CD14-positive monocyte (primary cell): ENCODE data around the gene KNL1. TPM values are rescaled to one million over a fixed set of nuclear protein-coding genes. Genes with fewer than 3 reads are reported as not detected.

Experiments used
- DNase-seq, 3 donors: peaks; one replicate each; pipeline ENCODE4 v3.0.0-alpha.2; 2011 to 2022
- H2AFZ ChIP-seq: 2 replicates; pipeline ENCODE4 v1.6.0; 2012; ENCODE audit warnings: mild to moderate bottlenecking, low read depth, low read length, inconsistent platforms; ENCODE audit not compliant: insufficient read depth, poor library complexity, severe bottlenecking
- H3K27ac ChIP-seq, 2 donors: 1 replicate in 1 of 2; 2 replicates in 1 of 2; pipeline ENCODE4 v1.5.1; 2012 to 2013; ENCODE audit warnings: low read length in 2 of 2, control low read depth in 1 of 2, inconsistent platforms in 1 of 2, low read depth in 1 of 2, mild to moderate bottlenecking in 1 of 2
- H3K27me3 ChIP-seq, 2 donors: one replicate each; pipeline versions ENCODE4 v1.6.0 to v1.6.1; 2011 to 2013; ENCODE audit warnings: low read length in 2 of 2; ENCODE audit not compliant: control insufficient read depth in 2 of 2, insufficient read depth in 2 of 2
- H3K36me3 ChIP-seq, 2 donors: replicated peaks in 1 of 2; 1 replicate in 1 of 2; 2 replicates in 1 of 2; pipeline versions ENCODE4 v1.5.1 to v1.6.1; 2012 to 2013; ENCODE audit warnings: low read length in 2 of 2, control low read depth in 1 of 2, inconsistent platforms in 1 of 2, mild to moderate bottlenecking in 1 of 2; ENCODE audit not compliant: insufficient read depth in 2 of 2, control insufficient read depth in 1 of 2
- H3K4me1 ChIP-seq, 2 donors: 1 replicate in 1 of 2; 2 replicates in 1 of 2; pipeline versions ENCODE4 v1.5.1 to v1.6.1; 2012 to 2013; ENCODE audit warnings: low read length in 2 of 2, control low read depth in 1 of 2, inconsistent platforms in 1 of 2, mild to moderate bottlenecking in 1 of 2, moderate library complexity in 1 of 2; ENCODE audit not compliant: insufficient read depth in 2 of 2, control insufficient read depth in 1 of 2
- H3K4me2 ChIP-seq: replicated peaks from 2 replicates; pipeline ENCODE3; 2012; ENCODE audit warnings: low read length, moderate library complexity, mild to moderate bottlenecking; ENCODE audit not compliant: poor library complexity, severe bottlenecking; ENCODE audit errors: extremely low read depth
- H3K4me3 ChIP-seq, 3 experiments: fragments of 200-600 bp in 1 of 3; sonication (generic) in 1 of 3; replicated peaks in 1 of 3; 1 replicate in 2 of 3; 2 replicates in 1 of 3; pipeline ENCODE4 v1.5.1; 2011 to 2013; ENCODE audit warnings: low read length in 3 of 3, mild to moderate bottlenecking in 3 of 3, control low read depth in 2 of 3, low read depth in 2 of 3, inconsistent platforms in 1 of 3, moderate library complexity in 1 of 3
- H3K79me2 ChIP-seq: 2 replicates; pipeline ENCODE4 v1.6.0; 2012; ENCODE audit warnings: mild to moderate bottlenecking, control low read depth, inconsistent platforms, low read length, moderate library complexity; ENCODE audit not compliant: insufficient read depth
- H3K9ac ChIP-seq: 2 replicates; pipeline ENCODE4 v1.6.0; 2017; ENCODE audit warnings: low read length, mild to moderate bottlenecking; ENCODE audit not compliant: insufficient read depth, poor library complexity, severe bottlenecking
- H3K9me3 ChIP-seq, 2 donors: replicated peaks in 1 of 2; 1 replicate in 1 of 2; 2 replicates in 1 of 2; pipeline versions ENCODE4 v1.5.1 to v1.6.1; 2012 to 2013; ENCODE audit warnings: low read length in 2 of 2, control low read depth in 1 of 2; ENCODE audit not compliant: control insufficient read depth in 1 of 2, insufficient read depth in 1 of 2
- H4K20me1 ChIP-seq: 2 replicates; pipeline ENCODE4 v1.6.0; 2012; ENCODE audit warnings: mild to moderate bottlenecking, low read length, control low read depth, moderate library complexity; ENCODE audit not compliant: insufficient read depth
- H3K27ac Mint-ChIP-seq, 7 donors: one replicate each; pipeline ENCODE4 v1.8.0; 2020; ENCODE audit warnings: mild to moderate bottlenecking in 7 of 7, mixed read lengths in 7 of 7, moderate library complexity in 6 of 7, inconsistent platforms in 2 of 7
- H3K27me3 Mint-ChIP-seq, 3 donors: one replicate each; pipeline ENCODE4 v1.8.0; 2021 to 2022; ENCODE audit warnings: low read depth in 3 of 3, mild to moderate bottlenecking in 3 of 3, mixed read lengths in 3 of 3, moderate library complexity in 3 of 3, inconsistent platforms in 1 of 3
- H3K36me3 Mint-ChIP-seq, 2 donors: one replicate each; pipeline ENCODE4 v1.8.0; 2020; ENCODE audit warnings: mixed read lengths in 2 of 2, inconsistent platforms in 1 of 2, mild to moderate bottlenecking in 1 of 2
- H3K4me1 Mint-ChIP-seq: one replicate; pipeline ENCODE4 v1.8.0; 2020; ENCODE audit warnings: mild to moderate bottlenecking, mixed read lengths
- H3K4me3 Mint-ChIP-seq, 2 donors: one replicate each; pipeline ENCODE4 v1.8.0; 2020; ENCODE audit warnings: mild to moderate bottlenecking in 2 of 2, mixed read lengths in 2 of 2, moderate library complexity in 1 of 2
- H3K9me3 Mint-ChIP-seq, 7 donors: one replicate each; pipeline ENCODE4 v1.8.0; 2020 to 2022; ENCODE audit warnings: mixed read lengths in 7 of 7, mild to moderate bottlenecking in 6 of 7, moderate library complexity in 6 of 7, inconsistent platforms in 2 of 7
- WGBS: methylation state at CpG from one replicate; pipeline ENCODE4 v1.1.5; 2013; ENCODE audit warnings: missing lambda C conversion rate; ENCODE audit not compliant: insufficient coverage; 5-methylcytosine and 5-hydroxymethylcytosine counted together
- intact Hi-C, 2 donors: fragments of 100-400 bp; cut with micrococcal nuclease; formaldehyde crosslinking; loops; one replicate each; pipeline versions ENCODE4 v1.15.0 to v1.15.1; 2023
- polyA plus RNA-seq, 3 donors: library from polyadenylated mRNA; depleted of rRNA in 1 of 3; unstranded in 2 of 3; stranded (reverse) in 1 of 3; fragments of 300-500 nt in 2 of 3; fragments of >200 nt in 1 of 3; fragmentation: Illumina TruSeq in 2 of 3; gene quantifications; 1 replicate in 2 of 3; 2 replicates in 1 of 3; pipeline ENCODE4 v1.2.3, GENCODE V29; 2012 to 2021
- TF ChIP-seq, protein P1 (sequence below): fragments of 200-600 bp; IDR thresholded peaks from one replicate; pipeline ENCODE4 v1.8.0; 2022; ENCODE audit warnings: antibody characterized with exemption, mild to moderate bottlenecking

The KNL1 gene
- polyA plus RNA-seq, 3 donors, result 0.13 to 0.38 (median 0.16) TPM

DNA sequence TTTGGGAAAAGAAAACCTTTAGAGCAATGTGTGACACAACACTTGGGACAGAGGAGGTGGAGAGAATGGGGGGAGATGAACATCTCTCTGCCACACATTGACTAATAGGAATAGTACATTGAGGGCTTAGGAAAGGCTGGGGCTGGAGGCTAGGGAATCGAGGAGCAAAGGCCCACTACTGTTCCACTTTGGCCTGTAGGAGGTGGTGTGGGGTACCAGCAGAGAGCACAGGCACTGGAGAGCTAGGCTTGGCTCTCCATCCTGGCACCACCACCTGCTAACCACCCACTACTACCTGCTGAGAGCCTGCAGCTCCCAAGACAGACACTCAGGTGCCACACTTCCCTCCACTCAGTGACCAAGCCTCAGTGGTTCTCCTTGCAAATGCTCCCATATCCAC lies 48.6 kb upstream of the KNL1 start:
- DNase-seq, result no peak
- H3K36me3 ChIP-seq, result peaks cover 10 to 19% of the 10 kb centered on the region in 2 donors
- H3K9me3 ChIP-seq, result no peaks in the 10 kb centered on the region
- Mint-ChIP-seq H3K27me3 (peaks cover 0 to 6% (median 0%) of the 10 kb centered on the region in 3 donors), H3K36me3 (peaks cover 26 to 42% of the 10 kb centered on the region in 2 donors), H3K4me3 (no peak overlapping the region), H3K4me1 (peaks cover 32% of the 10 kb centered on the region), H3K9me3 (no peaks in the 10 kb centered on the region), H3K27ac (no peak overlapping the region)
- peaks cover 13 to 20% of the 10 kb centered on the region in 2 donors for H3K4me1 ChIP-seq
- peaks cover 3% of the 10 kb centered on the region for H4K20me1 ChIP-seq
- H3K27ac ChIP-seq, result no peak overlapping the region
- no peak overlapping the region for H3K9ac ChIP-seq
- H3K27me3 ChIP-seq, result no peaks in the 10 kb centered on the region
- H2AFZ ChIP-seq, result no peak overlapping the region
- TF ChIP-seq, protein P1, sequence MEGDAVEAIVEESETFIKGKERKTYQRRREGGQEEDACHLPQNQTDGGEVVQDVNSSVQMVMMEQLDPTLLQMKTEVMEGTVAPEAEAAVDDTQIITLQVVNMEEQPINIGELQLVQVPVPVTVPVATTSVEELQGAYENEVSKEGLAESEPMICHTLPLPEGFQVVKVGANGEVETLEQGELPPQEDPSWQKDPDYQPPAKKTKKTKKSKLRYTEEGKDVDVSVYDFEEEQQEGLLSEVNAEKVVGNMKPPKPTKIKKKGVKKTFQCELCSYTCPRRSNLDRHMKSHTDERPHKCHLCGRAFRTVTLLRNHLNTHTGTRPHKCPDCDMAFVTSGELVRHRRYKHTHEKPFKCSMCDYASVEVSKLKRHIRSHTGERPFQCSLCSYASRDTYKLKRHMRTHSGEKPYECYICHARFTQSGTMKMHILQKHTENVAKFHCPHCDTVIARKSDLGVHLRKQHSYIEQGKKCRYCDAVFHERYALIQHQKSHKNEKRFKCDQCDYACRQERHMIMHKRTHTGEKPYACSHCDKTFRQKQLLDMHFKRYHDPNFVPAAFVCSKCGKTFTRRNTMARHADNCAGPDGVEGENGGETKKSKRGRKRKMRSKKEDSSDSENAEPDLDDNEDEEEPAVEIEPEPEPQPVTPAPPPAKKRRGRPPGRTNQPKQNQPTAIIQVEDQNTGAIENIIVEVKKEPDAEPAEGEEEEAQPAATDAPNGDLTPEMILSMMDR, result no peak
- no peak overlapping the region for H3K4me3 ChIP-seq
- no peak overlapping the region for H3K4me2 ChIP-seq
- no CpG with 5 or more reads among the region's 1 CpG for WGBS
- intact Hi-C loops, result no loop called here
- no peaks in the 10 kb centered on the region for H3K79me2 ChIP-seq

DNA sequence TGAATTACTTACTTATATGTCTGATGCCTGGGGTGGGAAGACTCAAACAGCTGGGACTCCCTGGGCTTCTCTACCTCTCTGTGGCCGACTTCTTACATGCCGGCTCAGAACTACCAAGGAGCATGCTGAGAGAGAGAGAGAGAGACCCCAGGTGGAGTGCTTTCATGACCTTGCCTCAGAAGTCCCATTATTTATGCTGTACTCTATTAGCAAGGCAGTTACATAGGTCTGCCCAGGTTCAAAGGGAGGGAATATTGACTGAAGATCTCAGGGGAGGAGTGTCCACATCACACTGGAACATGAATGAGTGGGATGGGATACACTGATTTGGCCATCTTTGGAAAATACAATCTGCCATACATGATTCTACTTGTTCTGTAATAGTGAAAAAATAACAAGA lies 45.4 kb upstream of the KNL1 start:
- Mint-ChIP-seq H3K4me3 (no peak overlapping the region), H3K27ac (no peak overlapping the region), H3K9me3 (no peaks in the 10 kb centered on the region), H3K27me3 (peaks cover 0 to 6% (median 0%) of the 10 kb centered on the region in 3 donors), H3K36me3 (peaks cover 37 to 63% of the 10 kb centered on the region in 2 donors), H3K4me1 (peaks cover 42% of the 10 kb centered on the region)
- H3K27ac ChIP-seq, result no peak overlapping the region
- no peak overlapping the region for H3K4me3 ChIP-seq
- H3K9ac ChIP-seq, result no peak overlapping the region
- TF ChIP-seq, protein P1, result no peak
- DNase-seq, result no peak
- H3K27me3 ChIP-seq, result no peaks in the 10 kb centered on the region
- peaks cover 19 to 29% of the 10 kb centered on the region in 2 donors for H3K36me3 ChIP-seq
- H3K79me2 ChIP-seq, result no peaks in the 10 kb centered on the region
- no CpG with 5 or more reads among the region's 2 CpGs for WGBS
- H2AFZ ChIP-seq, result no peak overlapping the region
- no peaks in the 10 kb centered on the region for H3K9me3 ChIP-seq
- peaks cover 3% of the 10 kb centered on the region for H4K20me1 ChIP-seq
- H3K4me1 ChIP-seq, result peaks cover 15 to 31% of the 10 kb centered on the region in 2 donors
- intact Hi-C loops, result no loop called here
- H3K4me2 ChIP-seq, result no peak overlapping the region
